NCI-H1105 treated with DMSO at 0.1 percent for 48 hours (cell line): ENCODE data around the gene PTPRN2.
"Not testable (repeated sequence)": the region's sequence is repeated elsewhere in the genome, so short reads cannot be mapped to it uniquely, and the experiment has no call there.

ENCODE experiments used
- DNase-seq: peaks from one replicate; lab custom pipeline; 2025; lab: John Stamatoyannopoulos, UW

PTPRN2 gene

GRCh38 chr7:158264881-158265742, 322.5 kb downstream of the PTPRN2 start:
- no peak for DNase-seq

- DNase-seq, result no peak
These were observed 323.5 kb downstream of the PTPRN2 start for GRCh38 chr7:158263964-158264748.

GRCh38 chr7:158263110-158263963, 324.3 kb downstream of the PTPRN2 start:
- no peak for DNase-seq

- no peak for DNase-seq
These were observed 325.1 kb downstream of the PTPRN2 start for GRCh38 chr7:158262284-158263109.

GRCh38 chr7:158261362-158262235, 326.0 kb downstream of the PTPRN2 start:
- no peak for DNase-seq

- DNase-seq, result no peak
These were observed 326.9 kb downstream of the PTPRN2 start for GRCh38 chr7:158260567-158261361.

- DNase-seq, result no peak
These were observed 327.8 kb downstream of the PTPRN2 start for GRCh38 chr7:158259671-158260418.

- DNase-seq, result no peak
These were observed 328.5 kb downstream of the PTPRN2 start for GRCh38 chr7:158259141-158259540.

GRCh38 chr7:158258411-158259130, 329.1 kb downstream of the PTPRN2 start:
- DNase-seq, result no peak

- DNase-seq, result no peak
These were observed 329.9 kb downstream of the PTPRN2 start for GRCh38 chr7:158257516-158258410.

GRCh38 chr7:158257001-158257400, 330.6 kb downstream of the PTPRN2 start:
- no peak for DNase-seq

- no peak for DNase-seq
These were observed 331.4 kb downstream of the PTPRN2 start for GRCh38 chr7:158256091-158256816.

- DNase-seq, result no peak
These were observed 332.1 kb downstream of the PTPRN2 start for GRCh38 chr7:158255558-158255957.

- DNase-seq, result no peak
These were observed 332.5 kb downstream of the PTPRN2 start for GRCh38 chr7:158255156-158255555.

- not testable (repeated sequence) for DNase-seq
These were observed 334.0 kb downstream of the PTPRN2 start for GRCh38 chr7:158253670-158254045.
